Liver (tissue), 9 donors: ENCODE results near the gene ANO4. TPM values are rescaled to one million over a fixed set of nuclear protein-coding genes. Genes with fewer than 3 reads are reported as not detected.

Experiments
- DNase-seq: peaks from one replicate; pipeline ENCODE4 v3.0.0-alpha.2; 2017; ENCODE audit warnings: low spot score
- H3K27ac ChIP-seq, 2 donors: one replicate each; pipeline ENCODE4 v1.7.0; 2013; ENCODE audit warnings: inconsistent platforms in 2 of 2, low read length in 2 of 2, control low read depth in 1 of 2, low read depth in 1 of 2, mild to moderate bottlenecking in 1 of 2
- H3K27me3 ChIP-seq, 4 donors: one replicate each; pipeline versions ENCODE4 v1.6.1 to v1.7.0; 2013; ENCODE audit warnings: low read length in 3 of 4, inconsistent platforms in 1 of 4, mild to moderate bottlenecking in 1 of 4, moderate library complexity in 1 of 4; ENCODE audit not compliant: control insufficient read depth in 4 of 4, insufficient read depth in 4 of 4
- H3K36me3 ChIP-seq, 4 donors: one replicate each; pipeline versions ENCODE4 v1.6.1 to v1.7.0; 2013; ENCODE audit warnings: low read length in 3 of 4, mild to moderate bottlenecking in 3 of 4, low read depth in 1 of 4, moderate library complexity in 1 of 4; ENCODE audit not compliant: control insufficient read depth in 4 of 4, insufficient read depth in 3 of 4
- H3K4me1 ChIP-seq, 4 donors: one replicate each; pipeline versions ENCODE4 v1.6.1 to v1.7.0; 2013; ENCODE audit warnings: low read length in 3 of 4, mild to moderate bottlenecking in 3 of 4, moderate library complexity in 1 of 4; ENCODE audit not compliant: control insufficient read depth in 4 of 4, insufficient read depth in 4 of 4
- H3K4me3 ChIP-seq, 3 donors: one replicate each; pipeline versions ENCODE4 v1.6.1 to v1.7.0; 2013; ENCODE audit warnings: low read length in 3 of 3, control low read depth in 1 of 3, low read depth in 1 of 3, mild to moderate bottlenecking in 1 of 3
- H3K9ac ChIP-seq, 2 donors: one replicate each; pipeline ENCODE4 v1.7.0; 2013; ENCODE audit warnings: low read length in 2 of 2, mild to moderate bottlenecking in 2 of 2, moderate library complexity in 2 of 2, control low read depth in 1 of 2, low read depth in 1 of 2
- H3K9me3 ChIP-seq, 4 donors: one replicate each; pipeline versions ENCODE4 v1.6.1 to v1.7.0; 2013; ENCODE audit warnings: low read length in 3 of 4; ENCODE audit not compliant: control insufficient read depth in 4 of 4
- ATF3 ChIP-seq: IDR thresholded peaks from 2 replicates; pipeline ENCODE4 v1.6.1; 2016; ENCODE audit warnings: antibody characterized with exemption
- EGR1 ChIP-seq, 2 donors: IDR thresholded peaks; 2 replicates each; pipeline ENCODE4 v1.6.1; 2016 to 2018; ENCODE audit warnings: antibody characterized with exemption in 2 of 2, low read depth in 2 of 2
- FOXA1 ChIP-seq: IDR thresholded peaks from 2 replicates; pipeline ENCODE4 v1.6.1; 2016; ENCODE audit warnings: antibody characterized with exemption
- FOXA2 ChIP-seq: IDR thresholded peaks from 2 replicates; pipeline ENCODE4 v1.6.1; 2016; ENCODE audit warnings: antibody characterized with exemption
- GABPA ChIP-seq, 2 donors: IDR thresholded peaks in 1 of 2; conservative IDR thresholded peaks in 1 of 2; 2 replicates each; pipeline ENCODE4 v1.6.1; 2016; ENCODE audit warnings: antibody characterized with exemption in 2 of 2, mild to moderate bottlenecking in 1 of 2, moderate library complexity in 1 of 2
- HNF4A ChIP-seq, 2 donors: conservative IDR thresholded peaks; 2 replicates each; pipeline ENCODE4 v1.6.1; 2016; ENCODE audit warnings: antibody characterized with exemption in 2 of 2, mild to moderate bottlenecking in 2 of 2
- HNF4G ChIP-seq: IDR thresholded peaks from 2 replicates; pipeline ENCODE4 v1.6.1; 2016; ENCODE audit warnings: antibody characterized with exemption
- NR2F2 ChIP-seq: IDR thresholded peaks from 2 replicates; pipeline ENCODE4 v1.6.1; 2016; ENCODE audit warnings: antibody characterized with exemption
- RAD21 ChIP-seq, 2 donors: IDR thresholded peaks; 2 replicates each; pipeline ENCODE4 v1.6.1; 2016; ENCODE audit warnings: antibody characterized with exemption in 2 of 2, mild to moderate bottlenecking in 2 of 2
- RXRA ChIP-seq, 2 donors: IDR thresholded peaks; 2 replicates each; pipeline ENCODE4 v1.6.1; 2017 to 2018; ENCODE audit warnings: antibody characterized with exemption in 2 of 2, mild to moderate bottlenecking in 1 of 2
- SP1 ChIP-seq: IDR thresholded peaks from 2 replicates; pipeline ENCODE4 v1.6.1; 2018; ENCODE audit warnings: antibody characterized with exemption, mild to moderate bottlenecking
- YY1 ChIP-seq: IDR thresholded peaks from 2 replicates; pipeline ENCODE4 v1.6.1; 2016; ENCODE audit warnings: antibody characterized with exemption, mild to moderate bottlenecking
- WGBS: extraction: QIAGEN DNeasy Blood & Tissue Kit; methylation state at CpG from one replicate; pipeline ENCODE4 v1.1.7; 2013; 5-methylcytosine and 5-hydroxymethylcytosine counted together
- polyA plus RNA-seq, 2 donors: library from polyadenylated mRNA; stranded (reverse) in 1 of 2; unstranded in 1 of 2; fragments of 200-250 nt in 1 of 2; fragments of >200 nt in 1 of 2; fragmentation: Nextera tagmentation in 1 of 2; extraction: Ambion mirVana in 1 of 2; gene quantifications; one replicate each; pipeline versions ENCODE4 v1.2.1 to v1.2.3, GENCODE V29; 2013 to 2015
- total RNA-seq, 2 donors: library from RNA; depleted of rRNA; stranded (reverse); fragments of >200 nt; gene quantifications; one replicate each; pipeline ENCODE4 v1.2.3, GENCODE V29; 2014
- TF ChIP-seq, protein P1 (sequence below): fragments of 150-350 bp; IDR thresholded peaks from 2 replicates; pipeline ENCODE4 v1.5.1; 2017; ENCODE audit warnings: improper control_type of control experiment, low read depth, low read length; ENCODE audit not compliant: missing input control
- TF ChIP-seq, protein P2 (sequence below): IDR thresholded peaks from 2 replicates; pipeline ENCODE4 v1.6.1; 2016; ENCODE audit warnings: antibody characterized with exemption
- TF ChIP-seq, protein P3 (sequence below): IDR thresholded peaks from 2 replicates; pipeline ENCODE4 v1.6.1; 2016; ENCODE audit warnings: antibody characterized with exemption, mild to moderate bottlenecking
- TF ChIP-seq, protein P4 (sequence below): IDR thresholded peaks from 2 replicates; pipeline ENCODE4 v1.6.1; 2016; ENCODE audit warnings: antibody characterized with exemption
- donor health status: healthy.
- donor health status: healthy.
- donor health status: healthy.
- donor health status: healthy.
- donor health status: healthy.

ANO4 gene
- total and polyA plus RNA-seq, 4 donors = 0.08 to 2.2 (median 0.17) TPM; not detected in 1

- DNase-seq = no peak
- Histone ChIP-seq H3K4me3 (no peak overlapping the region), H3K9ac (no peak overlapping the region), H3K27me3 (no peaks in the 10 kb centered on the region), H3K9me3 (no peaks in the 10 kb centered on the region), H3K27ac (no peak overlapping the region), H3K4me1 (no peaks in the 10 kb centered on the region), H3K36me3 (no peaks in the 10 kb centered on the region)
- 84% methylated on average over 2 of the region's 2 CpGs for WGBS
- TF ChIP-seq, protein P1, sequence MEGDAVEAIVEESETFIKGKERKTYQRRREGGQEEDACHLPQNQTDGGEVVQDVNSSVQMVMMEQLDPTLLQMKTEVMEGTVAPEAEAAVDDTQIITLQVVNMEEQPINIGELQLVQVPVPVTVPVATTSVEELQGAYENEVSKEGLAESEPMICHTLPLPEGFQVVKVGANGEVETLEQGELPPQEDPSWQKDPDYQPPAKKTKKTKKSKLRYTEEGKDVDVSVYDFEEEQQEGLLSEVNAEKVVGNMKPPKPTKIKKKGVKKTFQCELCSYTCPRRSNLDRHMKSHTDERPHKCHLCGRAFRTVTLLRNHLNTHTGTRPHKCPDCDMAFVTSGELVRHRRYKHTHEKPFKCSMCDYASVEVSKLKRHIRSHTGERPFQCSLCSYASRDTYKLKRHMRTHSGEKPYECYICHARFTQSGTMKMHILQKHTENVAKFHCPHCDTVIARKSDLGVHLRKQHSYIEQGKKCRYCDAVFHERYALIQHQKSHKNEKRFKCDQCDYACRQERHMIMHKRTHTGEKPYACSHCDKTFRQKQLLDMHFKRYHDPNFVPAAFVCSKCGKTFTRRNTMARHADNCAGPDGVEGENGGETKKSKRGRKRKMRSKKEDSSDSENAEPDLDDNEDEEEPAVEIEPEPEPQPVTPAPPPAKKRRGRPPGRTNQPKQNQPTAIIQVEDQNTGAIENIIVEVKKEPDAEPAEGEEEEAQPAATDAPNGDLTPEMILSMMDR = no peak
- TF ChIP-seq, protein P2, sequence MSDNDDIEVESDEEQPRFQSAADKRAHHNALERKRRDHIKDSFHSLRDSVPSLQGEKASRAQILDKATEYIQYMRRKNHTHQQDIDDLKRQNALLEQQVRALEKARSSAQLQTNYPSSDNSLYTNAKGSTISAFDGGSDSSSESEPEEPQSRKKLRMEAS = no peak
- no peak for TF ChIP-seq EGR1 (IDR thresholded peaks at IDR 0.05; ENCODE audit: low read depth in 2 of 2)
- TF ChIP-seq HNF4A (conservative IDR thresholded peaks at IDR 0.05) = no peak
- TF ChIP-seq RXRA (IDR thresholded peaks at IDR 0.05) = no peak
- TF ChIP-seq YY1 = no peak
- TF ChIP-seq, protein P3, sequence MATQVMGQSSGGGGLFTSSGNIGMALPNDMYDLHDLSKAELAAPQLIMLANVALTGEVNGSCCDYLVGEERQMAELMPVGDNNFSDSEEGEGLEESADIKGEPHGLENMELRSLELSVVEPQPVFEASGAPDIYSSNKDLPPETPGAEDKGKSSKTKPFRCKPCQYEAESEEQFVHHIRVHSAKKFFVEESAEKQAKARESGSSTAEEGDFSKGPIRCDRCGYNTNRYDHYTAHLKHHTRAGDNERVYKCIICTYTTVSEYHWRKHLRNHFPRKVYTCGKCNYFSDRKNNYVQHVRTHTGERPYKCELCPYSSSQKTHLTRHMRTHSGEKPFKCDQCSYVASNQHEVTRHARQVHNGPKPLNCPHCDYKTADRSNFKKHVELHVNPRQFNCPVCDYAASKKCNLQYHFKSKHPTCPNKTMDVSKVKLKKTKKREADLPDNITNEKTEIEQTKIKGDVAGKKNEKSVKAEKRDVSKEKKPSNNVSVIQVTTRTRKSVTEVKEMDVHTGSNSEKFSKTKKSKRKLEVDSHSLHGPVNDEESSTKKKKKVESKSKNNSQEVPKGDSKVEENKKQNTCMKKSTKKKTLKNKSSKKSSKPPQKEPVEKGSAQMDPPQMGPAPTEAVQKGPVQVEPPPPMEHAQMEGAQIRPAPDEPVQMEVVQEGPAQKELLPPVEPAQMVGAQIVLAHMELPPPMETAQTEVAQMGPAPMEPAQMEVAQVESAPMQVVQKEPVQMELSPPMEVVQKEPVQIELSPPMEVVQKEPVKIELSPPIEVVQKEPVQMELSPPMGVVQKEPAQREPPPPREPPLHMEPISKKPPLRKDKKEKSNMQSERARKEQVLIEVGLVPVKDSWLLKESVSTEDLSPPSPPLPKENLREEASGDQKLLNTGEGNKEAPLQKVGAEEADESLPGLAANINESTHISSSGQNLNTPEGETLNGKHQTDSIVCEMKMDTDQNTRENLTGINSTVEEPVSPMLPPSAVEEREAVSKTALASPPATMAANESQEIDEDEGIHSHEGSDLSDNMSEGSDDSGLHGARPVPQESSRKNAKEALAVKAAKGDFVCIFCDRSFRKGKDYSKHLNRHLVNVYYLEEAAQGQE = no peak
- TF ChIP-seq NR2F2 = no peak
- no peak for TF ChIP-seq GABPA (IDR thresholded peaks at IDR 0.05 in 1 of 2, conservative IDR thresholded peaks at IDR 0.05 in 1 of 2)
- no peak for TF ChIP-seq SP1
- TF ChIP-seq ATF3 = no peak
- TF ChIP-seq FOXA2 = no peak
- TF ChIP-seq, protein P4, sequence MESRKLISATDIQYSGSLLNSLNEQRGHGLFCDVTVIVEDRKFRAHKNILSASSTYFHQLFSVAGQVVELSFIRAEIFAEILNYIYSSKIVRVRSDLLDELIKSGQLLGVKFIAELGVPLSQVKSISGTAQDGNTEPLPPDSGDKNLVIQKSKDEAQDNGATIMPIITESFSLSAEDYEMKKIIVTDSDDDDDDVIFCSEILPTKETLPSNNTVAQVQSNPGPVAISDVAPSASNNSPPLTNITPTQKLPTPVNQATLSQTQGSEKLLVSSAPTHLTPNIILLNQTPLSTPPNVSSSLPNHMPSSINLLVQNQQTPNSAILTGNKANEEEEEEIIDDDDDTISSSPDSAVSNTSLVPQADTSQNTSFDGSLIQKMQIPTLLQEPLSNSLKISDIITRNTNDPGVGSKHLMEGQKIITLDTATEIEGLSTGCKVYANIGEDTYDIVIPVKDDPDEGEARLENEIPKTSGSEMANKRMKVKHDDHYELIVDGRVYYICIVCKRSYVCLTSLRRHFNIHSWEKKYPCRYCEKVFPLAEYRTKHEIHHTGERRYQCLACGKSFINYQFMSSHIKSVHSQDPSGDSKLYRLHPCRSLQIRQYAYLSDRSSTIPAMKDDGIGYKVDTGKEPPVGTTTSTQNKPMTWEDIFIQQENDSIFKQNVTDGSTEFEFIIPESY = no peak
- no peak for TF ChIP-seq RAD21 (IDR thresholded peaks at IDR 0.05)
- no peak for TF ChIP-seq FOXA1
Observed at GRCh38 chr12:100767950-100768349, 26.6 kb upstream of the ANO4 start.

- Histone ChIP-seq H3K4me3 (no peak overlapping the region), H3K27ac (no peak overlapping the region), H3K4me1 (no peaks in the 10 kb centered on the region), H3K9me3 (peaks cover 0 to 2% (median 0%) of the 10 kb centered on the region in 4 donors), H3K9ac (no peak overlapping the region), H3K27me3 (peaks cover 0 to 2% (median 0%) of the 10 kb centered on the region in 4 donors), H3K36me3 (no peaks in the 10 kb centered on the region)
- TF ChIP-seq FOXA2 (no peak), NR2F2 (no peak), HNF4G (no peak), SP1 (no peak), FOXA1 (no peak), EGR1 (IDR thresholded peaks at IDR 0.05; ENCODE audit: low read depth in 2 of 2) (no peak)
- TF ChIP-seq, protein P4 = no peak
- TF ChIP-seq, protein P1 = no peak
- DNase-seq = no peak
- 41% methylated on average over 1 of the region's 1 CpG for WGBS
Observed at GRCh38 chr12:100778967-100779590, 15.5 kb upstream of the ANO4 start.
